ENCODE measurements around the gene OVCH1. TPM values are rescaled to one million over a fixed set of nuclear protein-coding genes. Genes with fewer than 3 reads are reported as not detected.

OVCH1 gene
- polyA plus RNA-seq, 1 of the 3 experiments (the other 2 are of a cell fraction), result not detected

DNA sequence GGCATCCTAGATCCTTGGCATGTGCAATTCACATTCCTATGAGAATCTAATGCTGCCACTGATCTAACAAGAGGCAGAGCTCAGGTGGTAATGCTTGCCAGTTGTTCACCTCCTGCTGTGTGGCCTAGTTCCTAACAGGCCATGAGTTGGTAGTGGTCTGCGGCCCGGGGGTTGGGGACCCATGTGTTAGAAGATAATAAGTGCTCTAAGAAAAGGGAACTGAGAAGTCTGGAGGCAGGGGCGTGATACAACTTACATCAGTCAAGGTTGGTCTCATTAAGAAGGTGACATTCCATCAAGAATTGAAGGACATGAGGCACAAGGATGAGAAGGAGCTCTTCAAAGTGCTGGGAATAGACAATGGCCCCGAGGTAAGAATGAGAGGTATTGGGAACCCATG lies 49.3 kb downstream of the OVCH1 start (continued):
- no peak for TF ChIP-seq REST (IDR thresholded peaks at IDR 0.05; ENCODE audit: low read depth, low read length)
- TF ChIP-seq MXI1 (IDR thresholded peaks at IDR 0.05; ENCODE audit: low read depth, low read length), result no peak
- no peak for TF ChIP-seq RAD21 (IDR thresholded peaks at IDR 0.05; ENCODE audit: low read length)
- no peak for TF ChIP-seq POLR2AphosphoS5 (IDR thresholded peaks at IDR 0.05; ENCODE audit: low read depth, low read length)

DNA sequence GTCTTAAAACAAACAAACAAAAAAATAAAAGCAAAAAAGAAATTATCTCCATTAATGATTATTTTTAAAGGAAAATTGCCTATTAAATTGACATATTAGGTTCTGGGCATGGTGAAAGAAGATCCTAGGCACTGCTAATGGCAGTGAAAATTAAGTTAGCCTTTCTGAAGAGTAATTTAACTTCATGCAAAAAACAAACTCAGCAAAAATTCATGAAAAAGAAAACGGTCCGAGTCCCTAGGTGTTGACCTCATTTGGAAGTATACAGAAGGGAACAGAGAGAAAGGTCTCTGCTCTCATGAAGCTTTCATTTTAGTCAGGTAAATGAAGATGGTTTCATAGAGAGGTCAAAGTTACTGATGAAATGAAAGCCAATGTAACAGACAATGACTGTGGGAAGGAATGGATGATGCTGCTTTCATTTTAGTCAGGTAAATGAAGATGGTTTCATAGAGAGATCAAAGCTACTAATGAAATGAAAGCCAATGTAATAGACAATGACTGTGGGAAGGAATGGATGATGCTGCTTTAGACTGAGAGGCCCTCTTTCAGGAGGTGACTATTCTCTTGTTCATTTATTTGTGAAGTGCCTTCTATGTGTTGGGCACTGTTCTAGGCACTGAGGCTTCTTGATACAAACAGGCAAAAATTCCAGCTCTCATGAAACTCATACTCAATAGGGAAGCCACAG lies 50.1 kb downstream of the OVCH1 start:
- ChIA-PET CTCF (no interaction called here), POLR2A (no interaction called here)
- no peaks in the 10 kb centered on the region for H3F3A ChIP-seq (replicated peaks; ENCODE audit: insufficient read depth)
- no peak overlapping the region for H3K27ac ChIP-seq (ENCODE audit: low read depth in 2 of 2, low read length in 1 of 2)
- H3K4me2 ChIP-seq, result no peak overlapping the region
- no peaks in the 10 kb centered on the region for H3K4me1 ChIP-seq (ENCODE audit: control insufficient read depth in 1 of 2, insufficient read depth in 2 of 2, low read depth in 1 of 2, low read length in 1 of 2)
- no peak overlapping the region for H2AFZ ChIP-seq (ENCODE audit: low read depth)
- no peak overlapping the region for H3K4me3 ChIP-seq (ENCODE audit: low read depth in 2 of 2, low read length in 1 of 2)
- no peaks in the 10 kb centered on the region for H3K9me2 ChIP-seq
- no peaks in the 10 kb centered on the region for H3K36me3 ChIP-seq (replicated peaks in 1 of 2; ENCODE audit: control insufficient read depth in 1 of 2, insufficient read depth in 2 of 2, low read length in 1 of 2)
- TF ChIP-seq SMC3 (IDR thresholded peaks at IDR 0.05; ENCODE audit: low read depth, low read length) (no peak), MXI1 (IDR thresholded peaks at IDR 0.05; ENCODE audit: low read depth, low read length) (no peak), RFX5 (IDR thresholded peaks at IDR 0.05; ENCODE audit: low read length) (no peak), CHD2 (IDR thresholded peaks at IDR 0.05; ENCODE audit: low read length, partially characterized antibody) (no peak), EP300 (IDR thresholded peaks at IDR 0.05; ENCODE audit: borderline replicate concordance in 1 of 2, low read depth in 1 of 2, low read length in 1 of 2) (no peak), REST (IDR thresholded peaks at IDR 0.05; ENCODE audit: low read depth, low read length) (no peak), IRF3 (IDR thresholded peaks at IDR 0.05; ENCODE audit: low read depth, low read length) (no peak), PBX3 (IDR thresholded peaks at IDR 0.05) (no peak)
- no peaks in the 10 kb centered on the region for H3K9me3 ChIP-seq
- DNase-seq, result no peak
- WGBS (ENCODE audit: low lambda C conversion rate), result 48% methylated on average over 2 of the region's 2 CpGs
- H3K27me3 ChIP-seq (ENCODE audit: insufficient read depth), result no peaks in the 10 kb centered on the region
- H4K20me1 ChIP-seq (ENCODE audit: insufficient read depth), result no peaks in the 10 kb centered on the region
- H3K9ac ChIP-seq, result no peak overlapping the region
- H3K79me2 ChIP-seq (ENCODE audit: insufficient read depth), result no peaks in the 10 kb centered on the region

Data from SK-N-SH (cell line).